BE2C (cell line): ENCODE measurements around the gene DLGAP4.

ENCODE experiments used
- DNase-seq: peaks from one replicate; pipeline ENCODE4 v3.0.0-alpha.2; 2020
- H3K27me3 ChIP-seq: fragments of 250-450 bp; sonication (Bioruptor Pico); 2 replicates; pipeline ENCODE4 v1.5.1; 2020; ENCODE audit warnings: mild to moderate bottlenecking
- H3K36me3 ChIP-seq: fragments of 250-450 bp; sonication (Bioruptor Pico); 2 replicates; pipeline ENCODE4 v1.5.1; 2020; ENCODE audit warnings: mild to moderate bottlenecking
- H3K4me1 ChIP-seq: fragments of 250-450 bp; sonication (Bioruptor Pico); 2 replicates; pipeline ENCODE4 v1.5.1; 2020
- H3K4me3 ChIP-seq: 2 replicates; pipeline ENCODE4 v1.5.1; 2011; ENCODE audit warnings: low read depth, low read length
- H3K9me3 ChIP-seq: fragments of 250-450 bp; sonication (Bioruptor Pico); 2 replicates; pipeline ENCODE4 v1.5.1; 2020
- TF ChIP-seq, protein P1 (sequence below): IDR thresholded peaks from 2 replicates; pipeline ENCODE4 v1.5.1; 2012; ENCODE audit warnings: mild to moderate bottlenecking, low read depth, low read length

Gene DLGAP4

DNA sequence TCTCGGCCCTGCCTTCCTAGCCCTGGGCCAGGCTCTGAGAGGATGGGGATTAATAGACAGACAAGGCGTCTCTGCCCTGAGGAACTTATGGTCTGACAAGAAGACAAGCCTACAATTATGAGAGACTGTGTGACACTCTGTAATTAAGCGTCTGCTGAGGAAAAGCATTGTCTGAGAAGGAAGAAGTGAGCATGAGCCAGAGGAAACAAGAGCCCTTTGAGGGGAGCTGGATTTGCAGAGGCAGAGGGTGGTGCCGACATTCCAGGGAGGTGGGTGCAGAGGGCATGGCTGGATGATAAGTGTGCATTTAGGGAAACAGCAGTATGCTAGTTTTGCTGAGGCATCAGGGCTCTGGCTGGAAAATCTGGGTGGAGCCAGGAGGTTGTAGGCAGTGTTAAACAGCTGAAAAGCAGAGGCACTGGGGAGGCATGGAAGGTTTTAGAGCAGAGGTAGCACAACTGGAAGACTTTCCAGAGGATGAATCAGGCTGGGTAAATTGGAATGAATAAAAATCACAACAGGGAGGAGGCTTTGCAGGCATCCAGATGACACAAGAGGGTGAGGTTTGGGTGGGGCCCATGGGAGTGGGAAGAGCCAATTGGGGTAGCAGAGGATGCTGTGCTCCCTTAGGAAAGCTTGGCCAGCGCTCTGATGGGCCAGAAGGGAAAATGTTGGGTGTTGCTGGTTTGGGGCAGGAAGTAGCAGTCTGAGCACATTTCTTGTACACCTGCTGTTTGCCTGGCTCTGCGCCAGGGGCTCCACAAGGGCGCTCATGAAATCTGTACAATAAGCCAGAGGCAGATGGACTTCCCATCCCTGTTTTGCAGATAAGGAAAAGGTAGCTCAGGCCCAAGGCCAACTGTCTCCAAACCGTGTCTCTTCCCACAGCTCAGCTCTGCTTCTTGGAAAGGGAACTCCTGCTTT, 161.2 kb downstream of the DLGAP4 start:
- Histone ChIP-seq H3K4me3 (no peak overlapping the region), H3K27me3 (no peaks in the 10 kb centered on the region), H3K4me1 (peaks cover 47% of the 10 kb centered on the region), H3K9me3 (no peaks in the 10 kb centered on the region), H3K36me3 (peaks cover 3% of the 10 kb centered on the region; the same call in 1 of the 2 replicates)
- DNase-seq: peak; percentile 79
- TF ChIP-seq, protein P1, sequence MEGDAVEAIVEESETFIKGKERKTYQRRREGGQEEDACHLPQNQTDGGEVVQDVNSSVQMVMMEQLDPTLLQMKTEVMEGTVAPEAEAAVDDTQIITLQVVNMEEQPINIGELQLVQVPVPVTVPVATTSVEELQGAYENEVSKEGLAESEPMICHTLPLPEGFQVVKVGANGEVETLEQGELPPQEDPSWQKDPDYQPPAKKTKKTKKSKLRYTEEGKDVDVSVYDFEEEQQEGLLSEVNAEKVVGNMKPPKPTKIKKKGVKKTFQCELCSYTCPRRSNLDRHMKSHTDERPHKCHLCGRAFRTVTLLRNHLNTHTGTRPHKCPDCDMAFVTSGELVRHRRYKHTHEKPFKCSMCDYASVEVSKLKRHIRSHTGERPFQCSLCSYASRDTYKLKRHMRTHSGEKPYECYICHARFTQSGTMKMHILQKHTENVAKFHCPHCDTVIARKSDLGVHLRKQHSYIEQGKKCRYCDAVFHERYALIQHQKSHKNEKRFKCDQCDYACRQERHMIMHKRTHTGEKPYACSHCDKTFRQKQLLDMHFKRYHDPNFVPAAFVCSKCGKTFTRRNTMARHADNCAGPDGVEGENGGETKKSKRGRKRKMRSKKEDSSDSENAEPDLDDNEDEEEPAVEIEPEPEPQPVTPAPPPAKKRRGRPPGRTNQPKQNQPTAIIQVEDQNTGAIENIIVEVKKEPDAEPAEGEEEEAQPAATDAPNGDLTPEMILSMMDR: no peak

DNA sequence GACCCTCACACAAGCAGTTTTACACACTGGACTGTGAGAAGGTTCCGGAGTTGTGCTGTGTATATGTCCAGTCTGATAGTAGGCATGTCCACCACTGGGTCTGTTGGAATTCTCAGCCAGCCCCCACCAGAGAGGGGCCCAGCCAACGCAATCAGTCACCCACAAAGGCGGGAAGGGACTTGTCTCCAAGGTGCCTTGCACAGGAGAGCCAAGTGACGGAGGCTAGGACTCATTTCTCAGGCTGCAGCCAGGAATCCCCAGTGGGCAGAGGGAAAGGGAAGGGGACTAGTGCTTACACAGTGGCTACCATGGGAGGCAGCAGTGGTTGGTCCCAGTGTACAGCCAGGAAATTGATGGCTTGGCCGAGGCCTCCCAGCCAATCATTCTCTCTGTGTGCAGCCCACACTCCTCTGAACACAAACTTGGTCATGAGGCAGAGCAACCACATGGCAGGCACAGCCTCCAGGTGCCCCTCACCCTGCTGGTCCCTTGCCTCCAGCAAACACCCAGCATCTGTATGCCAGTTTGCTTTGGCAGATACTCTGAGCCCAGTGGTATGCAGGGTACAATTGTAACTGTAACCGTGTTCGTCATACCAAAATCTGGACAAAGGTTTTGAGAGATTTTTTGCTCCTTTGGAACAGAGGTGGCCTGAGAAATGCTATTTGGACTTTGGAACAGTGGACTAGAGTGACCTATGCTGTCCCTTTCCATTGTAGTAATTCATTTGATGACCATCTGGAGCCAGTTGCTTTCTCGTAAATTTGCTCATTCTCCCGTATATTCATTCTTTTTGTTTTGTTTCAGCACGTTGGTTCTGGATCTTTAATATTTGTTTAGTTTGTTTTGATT, 162.2 kb downstream of the DLGAP4 start:
- TF ChIP-seq, protein P1: 0 out of 2 replicates have a peak, but pooled peaks have one; percentile 7
- peak; percentile 46 for DNase-seq
- no peaks in the 10 kb centered on the region for H3K27me3 ChIP-seq
- H3K4me1 ChIP-seq: peaks cover 54% of the 10 kb centered on the region
- no peaks in the 10 kb centered on the region for H3K9me3 ChIP-seq
- H3K36me3 ChIP-seq: peaks cover 3% of the 10 kb centered on the region; the same call in 1 of the 2 replicates
- H3K4me3 ChIP-seq: no peak overlapping the region

DNA sequence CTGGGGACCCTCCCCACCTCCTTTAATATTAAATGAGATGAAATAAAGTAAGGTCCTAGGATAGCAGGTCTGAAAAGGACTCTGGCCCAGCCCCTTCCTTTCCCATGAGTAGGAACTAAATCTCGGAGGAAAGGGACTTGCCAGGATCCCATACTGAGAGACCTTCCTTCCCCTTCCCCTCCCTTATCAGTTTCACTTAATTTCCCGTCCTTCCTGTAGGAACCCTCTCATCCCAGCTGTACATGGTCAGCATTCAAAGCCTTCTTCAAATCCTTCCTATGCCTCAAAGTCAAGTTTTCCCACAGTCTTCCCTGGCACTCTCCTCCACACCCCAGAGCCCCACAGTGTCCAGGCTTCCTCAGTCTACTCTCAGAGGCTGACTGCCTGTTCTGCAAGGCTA, 163.8 kb downstream of the DLGAP4 start:
- H3K9me3 ChIP-seq: no peaks in the 10 kb centered on the region
- TF ChIP-seq, protein P1: no peak
- H3K36me3 ChIP-seq: peaks cover 3% of the 10 kb centered on the region; the same call in 1 of the 2 replicates
- H3K4me1 ChIP-seq: peaks cover 57% of the 10 kb centered on the region
- no peaks in the 10 kb centered on the region for H3K27me3 ChIP-seq
- no peak for DNase-seq
- no peak overlapping the region for H3K4me3 ChIP-seq

DNA sequence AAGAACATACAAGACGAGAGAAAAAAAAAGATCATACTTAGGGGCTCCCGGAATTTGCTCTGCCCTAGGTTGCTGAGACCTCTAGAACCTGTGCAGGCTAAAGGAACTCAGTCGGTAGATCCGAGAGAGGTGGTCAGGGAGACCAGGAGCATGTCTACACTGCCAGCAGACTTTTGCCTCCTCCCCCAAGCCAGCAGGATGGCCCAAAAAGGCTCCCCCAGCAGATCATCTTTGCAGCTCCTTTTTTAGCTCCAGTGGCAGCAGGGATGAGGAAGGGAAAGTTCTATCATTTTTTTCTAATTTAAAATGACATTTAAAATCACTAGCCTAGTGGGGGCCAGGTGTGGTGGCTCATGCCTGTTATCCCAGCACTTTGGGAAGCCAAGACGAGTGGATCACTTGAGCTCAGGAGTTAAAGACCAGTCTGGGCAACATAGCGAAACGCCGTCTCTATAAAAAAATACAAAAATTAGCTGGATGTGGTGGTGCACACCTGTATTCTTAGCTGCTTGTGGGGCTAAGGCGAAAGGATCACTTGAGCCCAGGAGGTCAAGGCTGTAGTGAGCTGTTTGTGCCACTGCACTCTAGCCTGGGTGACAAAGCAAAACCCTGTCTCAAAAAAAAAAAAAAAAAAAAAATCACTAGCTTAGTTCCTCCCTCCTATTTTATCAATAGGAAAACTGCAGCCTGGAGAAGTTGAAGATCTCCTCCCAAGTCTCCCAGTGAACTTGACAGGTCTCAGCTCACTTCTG, 165.9 kb downstream of the DLGAP4 start:
- Histone ChIP-seq H3K4me1 (peaks cover 38% of the 10 kb centered on the region), H3K4me3 (no peak overlapping the region), H3K9me3 (no peaks in the 10 kb centered on the region), H3K36me3 (peaks cover 3% of the 10 kb centered on the region; the same call in 1 of the 2 replicates), H3K27me3 (no peaks in the 10 kb centered on the region)
- DNase-seq: no peak
- TF ChIP-seq, protein P1: no peak

DNA sequence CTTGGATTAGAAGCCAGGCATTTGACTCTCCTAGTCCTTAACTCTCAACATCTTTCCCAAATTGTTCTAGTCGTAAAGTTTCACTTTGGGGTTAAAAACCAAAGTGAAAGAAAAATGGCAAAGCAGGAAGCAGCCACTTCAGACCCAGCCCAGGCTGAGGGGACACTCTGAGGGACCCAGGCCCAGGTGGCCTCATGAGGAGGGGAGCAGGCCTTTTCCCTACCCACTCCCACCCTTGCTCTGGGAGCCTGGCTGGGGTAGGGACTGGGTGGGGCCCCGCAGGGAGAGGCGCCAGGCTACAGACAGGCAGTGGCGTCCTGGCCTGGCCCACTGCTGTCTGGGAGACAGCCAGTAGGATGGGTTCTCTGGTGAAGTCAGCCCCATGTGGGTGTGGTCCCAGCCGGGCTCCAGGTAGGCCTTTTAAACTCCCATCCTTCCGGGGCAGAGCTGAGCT, 166.5 kb downstream of the DLGAP4 start:
- Histone ChIP-seq H3K27me3 (no peaks in the 10 kb centered on the region), H3K36me3 (peaks cover 3% of the 10 kb centered on the region), H3K4me3 (no peak overlapping the region), H3K4me1 (peaks cover 31% of the 10 kb centered on the region), H3K9me3 (no peaks in the 10 kb centered on the region)
- TF ChIP-seq, protein P1: no peak
- peak; percentile 43 for DNase-seq
